ENCODE results near the gene PPAN.

Gene PPAN

GRCh38 chr19:10092648-10093294 is 13.4 kb upstream of the PPAN start:
- DNase-seq (ENCODE audit: low read depth) = no peak

DNA sequence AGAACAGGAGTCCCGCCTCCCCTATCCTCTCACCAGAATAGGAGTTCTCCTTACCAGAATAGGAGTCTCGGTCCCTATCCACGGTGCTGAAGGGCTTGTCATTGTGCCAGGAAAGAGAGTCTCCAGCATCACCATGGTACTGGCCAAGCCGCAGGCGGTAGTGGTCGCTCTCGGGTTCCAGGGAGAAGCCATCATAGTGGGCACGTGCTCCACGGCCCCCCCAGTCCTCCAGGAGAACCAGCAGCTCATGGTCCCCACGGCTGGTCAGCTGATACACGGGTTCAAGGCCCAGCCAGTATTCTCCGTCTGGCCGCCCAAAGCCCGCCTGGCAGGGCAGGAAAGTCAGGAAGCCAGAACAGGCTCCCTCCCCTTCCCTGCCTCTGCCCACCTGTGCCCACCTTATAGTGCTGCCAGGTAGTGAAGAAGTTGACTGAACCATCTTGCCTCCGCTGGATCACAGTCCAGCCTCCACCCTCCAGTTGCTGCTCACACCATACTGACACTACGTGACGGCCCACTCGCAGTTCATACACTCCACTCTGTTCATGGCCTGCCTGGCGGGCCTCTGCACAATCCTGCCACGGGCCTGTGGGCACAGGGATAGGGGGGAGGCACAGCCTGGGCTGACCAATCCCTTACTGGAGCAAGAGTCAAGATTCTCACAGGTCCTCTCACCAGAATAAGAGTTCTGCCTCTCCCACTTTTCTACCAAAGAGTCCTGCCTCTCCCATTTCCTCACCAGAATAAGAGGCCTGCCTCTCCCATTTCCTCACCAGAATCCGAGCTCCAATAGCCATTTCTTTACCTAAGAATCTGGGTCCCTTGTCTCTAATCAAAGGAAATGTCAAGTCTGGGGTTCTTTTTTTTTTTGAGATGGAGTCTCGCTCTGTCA is 12.6 kb upstream of the PPAN start:
- DNase-seq (ENCODE audit: low read depth) = no peak

GRCh38 chr19:10095622-10095947 is 10.6 kb upstream of the PPAN start:
- DNase-seq (ENCODE audit: low read depth) = no peak

- DNase-seq (ENCODE audit: low read depth) = peak; percentile 63
These were observed 10.1 kb upstream of the PPAN start for GRCh38 chr19:10095948-10096614.

- DNase-seq (ENCODE audit: low read depth) = no peak
These were observed 9.6 kb upstream of the PPAN start for GRCh38 chr19:10096615-10096963.

GRCh38 chr19:10100163-10100785 is 5.9 kb upstream of the PPAN start:
- no peak for DNase-seq (ENCODE audit: low read depth)

- DNase-seq (ENCODE audit: low read depth) = no peak
These were observed 3.4 kb upstream of the PPAN start for GRCh38 chr19:10102787-10103236.

GRCh38 chr19:10104130-10104513 is 2.0 kb upstream of the PPAN start:
- DNase-seq (ENCODE audit: low read depth) = no peak

GRCh38 chr19:10104665-10105508 is 1.3 kb upstream of the PPAN start:
- no peak for DNase-seq (ENCODE audit: low read depth)

GRCh38 chr19:10105509-10106099 is 558 bp upstream of the PPAN start:
- DNase-seq (ENCODE audit: low read depth) = peak; percentile 56

DNA sequence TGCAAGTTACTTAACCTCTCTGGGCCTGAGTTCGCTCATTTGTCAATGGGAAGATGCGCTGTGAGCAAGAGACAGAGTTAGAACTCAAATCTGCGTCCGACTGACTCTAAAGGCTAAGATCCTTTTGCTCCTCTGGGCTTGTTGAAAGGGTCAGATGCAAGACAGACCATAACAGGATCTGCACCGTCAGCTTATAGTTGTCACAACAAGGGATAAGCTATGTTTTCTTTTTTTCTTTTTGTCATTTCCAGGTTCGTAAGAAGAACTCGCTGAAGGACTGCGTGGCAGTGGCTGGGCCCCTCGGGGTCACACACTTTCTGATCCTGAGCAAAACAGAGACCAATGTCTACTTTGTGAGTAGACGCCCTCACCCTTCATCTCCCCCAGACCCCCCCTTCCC is 1.1 kb downstream of the PPAN start:
- no peak for DNase-seq (ENCODE audit: low read depth)

DNA sequence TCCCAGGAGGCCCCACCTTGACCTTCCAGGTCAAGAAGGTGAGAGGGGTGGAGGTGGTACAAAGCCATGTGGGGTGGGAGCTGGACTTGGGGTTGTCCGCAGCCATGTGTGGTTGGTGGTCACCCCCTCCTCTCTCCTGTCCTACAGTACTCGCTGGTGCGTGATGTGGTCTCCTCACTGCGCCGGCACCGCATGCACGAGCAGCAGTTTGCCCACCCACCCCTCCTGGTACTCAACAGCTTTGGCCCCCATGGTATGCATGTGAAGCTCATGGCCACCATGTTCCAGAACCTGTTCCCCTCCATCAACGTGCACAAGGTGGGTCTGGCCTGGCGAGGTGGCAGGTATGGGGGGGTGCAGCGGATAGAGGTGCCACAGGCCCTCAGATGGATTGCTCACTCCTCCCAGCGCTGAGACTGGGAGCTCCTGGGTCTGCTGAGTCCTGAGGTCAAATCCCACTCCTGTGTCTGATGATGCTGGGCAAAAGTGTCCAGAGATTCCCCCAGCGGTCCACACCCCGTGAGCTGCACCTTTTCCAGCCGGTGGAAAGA is 1.7 kb downstream of the PPAN start:
- no peak for DNase-seq (ENCODE audit: low read depth)

DNA sequence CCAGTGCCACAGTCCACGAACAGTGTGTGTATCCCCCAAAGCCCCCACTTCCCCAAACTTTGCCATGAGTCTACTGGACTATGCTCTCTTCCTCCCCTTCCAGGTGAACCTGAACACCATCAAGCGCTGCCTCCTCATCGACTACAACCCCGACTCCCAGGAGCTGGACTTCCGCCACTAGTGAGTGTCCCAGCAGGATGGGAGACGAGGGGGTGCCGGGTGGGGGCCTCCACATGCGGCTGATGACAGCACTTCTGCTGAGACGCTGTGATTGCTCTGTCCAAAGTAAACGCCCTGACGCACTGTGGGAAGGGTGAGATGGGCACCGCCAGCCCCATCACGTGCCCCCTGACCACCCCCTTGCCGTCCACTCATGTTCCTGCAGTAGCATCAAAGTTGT is 3.4 kb downstream of the PPAN start:
- no peak for DNase-seq (ENCODE audit: low read depth)

- no peak for DNase-seq (ENCODE audit: low read depth)
These were observed 4.2 kb downstream of the PPAN start for GRCh38 chr19:10110076-10110971.

DNA sequence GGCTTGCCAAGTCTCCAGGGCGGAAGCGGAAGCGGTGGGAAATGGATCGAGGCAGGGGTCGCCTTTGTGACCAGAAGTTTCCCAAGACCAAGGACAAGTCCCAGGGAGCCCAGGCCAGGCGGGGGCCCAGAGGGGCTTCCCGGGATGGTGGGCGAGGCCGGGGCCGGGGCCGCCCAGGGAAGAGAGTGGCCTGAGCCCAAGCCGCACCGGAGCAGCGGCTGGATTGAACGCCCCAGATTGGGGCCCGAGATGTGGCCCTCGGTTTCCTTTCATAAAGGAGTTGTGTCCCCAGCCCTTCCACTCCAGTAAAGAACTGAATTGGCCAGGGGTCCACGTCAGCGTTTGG is 4.8 kb downstream of the PPAN start:
- DNase-seq (ENCODE audit: low read depth) = no peak

GRCh38 chr19:10111405-10111811 is 5.2 kb downstream of the PPAN start, which contains the start of gene P2RY11:
Gene P2RY11 (plus strand): TSS chr19:10111693. CDS start chr19:10111722, 29 bp downstream.
- no peak for DNase-seq (ENCODE audit: low read depth)

- DNase-seq (ENCODE audit: low read depth) = no peak
These were observed 6.0 kb downstream of the PPAN start for GRCh38 chr19:10112037-10112761.

- DNase-seq (ENCODE audit: low read depth) = no peak
These were observed 6.9 kb downstream of the PPAN start for GRCh38 chr19:10112895-10113591.

DNA sequence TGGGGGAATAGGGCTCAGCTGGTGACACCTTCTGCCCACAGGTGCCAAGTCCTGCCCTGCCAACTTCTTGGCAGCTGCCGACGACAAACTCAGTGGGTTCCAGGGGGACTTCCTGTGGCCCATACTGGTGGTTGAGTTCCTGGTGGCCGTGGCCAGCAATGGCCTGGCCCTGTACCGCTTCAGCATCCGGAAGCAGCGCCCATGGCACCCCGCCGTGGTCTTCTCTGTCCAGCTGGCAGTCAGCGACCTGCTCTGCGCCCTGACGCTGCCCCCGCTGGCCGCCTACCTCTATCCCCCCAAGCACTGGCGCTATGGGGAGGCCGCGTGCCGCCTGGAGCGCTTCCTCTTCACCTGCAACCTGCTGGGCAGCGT is 7.4 kb downstream of the PPAN start:
- no peak for DNase-seq (ENCODE audit: low read depth)
